ENCODE measurements around the gene VPREB3.

GRCh38 chr22:23783265-23784150 lies 29.3 kb upstream of the VPREB3 start:
- TF ChIP-seq TAF1 (IDR thresholded peaks at IDR 0.05; ENCODE audit: low read depth, low read length) = no peak
- no peak for TF ChIP-seq POLR2A (IDR thresholded peaks at IDR 0.05; ENCODE audit: low read depth, low read length)
- no peak for TF ChIP-seq PAX5 (IDR thresholded peaks at IDR 0.05; ENCODE audit: insufficient read depth, low read length, severe bottlenecking)
- TF ChIP-seq POLR2AphosphoS5 (IDR thresholded peaks at IDR 0.05; ENCODE audit: low read depth, low read length) = no peak

All from GM12891 (cell line).